HepG2 (cell line): ENCODE measurements around the gene EBPL. TPM values are rescaled to one million over a fixed set of nuclear protein-coding genes. Genes with fewer than 3 reads are reported as not detected.

Source experiments
- CCDC6 ChIP-seq: sonication (generic); formaldehyde crosslinking; IDR thresholded peaks from 2 replicates; pipeline ENCODE4 v1.8.1; 2022; ENCODE audit warnings: mild to moderate bottlenecking, missing genetic modification reagents, moderate library complexity
- DR1 ChIP-seq: sonication (generic); formaldehyde crosslinking; IDR thresholded peaks from 2 replicates; pipeline ENCODE4 v1.8.0; 2021; ENCODE audit warnings: mild to moderate bottlenecking, missing genetic modification reagents, inconsistent platforms
- ETV5 ChIP-seq: IDR thresholded peaks from 2 replicates; pipeline ENCODE4 v1.6.1; 2018; ENCODE audit warnings: missing biosample characterization, missing genetic modification reagents, inconsistent platforms, borderline replicate concordance
- GMEB1 ChIP-seq: sonication (generic); formaldehyde crosslinking; IDR thresholded peaks from 2 replicates; pipeline ENCODE4 v1.5.1; 2020; ENCODE audit warnings: missing genetic modification reagents, mild to moderate bottlenecking, borderline replicate concordance
- HINFP ChIP-seq: sonication (generic); formaldehyde crosslinking; IDR thresholded peaks from 2 replicates; pipeline ENCODE4 v1.4.0; 2020; ENCODE audit warnings: low read depth, mild to moderate bottlenecking, missing genetic modification reagents
- KAT2B ChIP-seq: fragments of 150-350 bp; IDR thresholded peaks from 2 replicates; pipeline ENCODE4 v1.6.1; 2014; ENCODE audit warnings: low read depth, low read length, borderline replicate concordance
- MXD1 ChIP-seq: sonication (generic); formaldehyde crosslinking; IDR thresholded peaks from 2 replicates; pipeline ENCODE4 v1.4.0; 2020; ENCODE audit warnings: mild to moderate bottlenecking, missing genetic modification reagents
- NRL ChIP-seq: sonication (generic); formaldehyde crosslinking; IDR thresholded peaks from 2 replicates; pipeline ENCODE4 v1.5.0; 2020; ENCODE audit warnings: missing genetic modification reagents, mild to moderate bottlenecking, moderate library complexity, borderline replicate concordance
- PCBP1 ChIP-seq: fragments of 200-400 bp; formaldehyde crosslinking; IDR thresholded peaks from 2 replicates; pipeline ENCODE4 v1.6.1; 2017; ENCODE audit warnings: mild to moderate bottlenecking, low read depth, low read length, borderline replicate concordance
- RFX1 ChIP-seq: fragments of 450-650 bp; IDR thresholded peaks from 2 replicates; pipeline ENCODE4 v1.6.1; 2017
- SATB2 ChIP-seq: sonication (generic); formaldehyde crosslinking; IDR thresholded peaks from 2 replicates; pipeline ENCODE4 v1.5.0; 2020; ENCODE audit warnings: missing genetic modification reagents
- SNAI1 ChIP-seq: sonication (generic); formaldehyde crosslinking; IDR thresholded peaks from 2 replicates; pipeline ENCODE4 v1.5.0; 2020; ENCODE audit warnings: mild to moderate bottlenecking, missing genetic modification reagents, borderline replicate concordance
- TCF12 ChIP-seq, 2 experiments: fragments of 450-650 bp in 1 of 2; sonication (generic) in 1 of 2; formaldehyde crosslinking in 1 of 2; IDR thresholded peaks; 2 replicates each; pipeline versions ENCODE4 v1.6.1 to v1.8.0; 2017 to 2022; ENCODE audit warnings: antibody characterized with exemption in 1 of 2, mild to moderate bottlenecking in 1 of 2, missing genetic modification reagents in 1 of 2, moderate library complexity in 1 of 2
- TGIF2 ChIP-seq: IDR thresholded peaks from 2 replicates; pipeline ENCODE4 v1.6.1; 2016; ENCODE audit warnings: control low read depth, missing compliant biosample characterization
- TRIM22 ChIP-seq: fragments of 450-650 bp; IDR thresholded peaks from 2 replicates; pipeline ENCODE4 v1.6.1; 2017
- TRIM24 ChIP-seq: sonication (generic); formaldehyde crosslinking; IDR thresholded peaks from 2 replicates; pipeline ENCODE4 v1.8.0; 2022; ENCODE audit warnings: mild to moderate bottlenecking, missing genetic modification reagents
- ZBTB44 ChIP-seq: sonication (generic); formaldehyde crosslinking; IDR thresholded peaks from 2 replicates; pipeline ENCODE4 v1.4.0; 2020; ENCODE audit warnings: missing genetic modification reagents
- ZFP90 ChIP-seq: sonication (generic); formaldehyde crosslinking; IDR thresholded peaks from 2 replicates; pipeline ENCODE4 v1.8.0; 2022; ENCODE audit warnings: missing genetic modification reagents, mild to moderate bottlenecking, inconsistent platforms, borderline replicate concordance
- ZFYVE20 ChIP-seq: sonication (generic); formaldehyde crosslinking; IDR thresholded peaks from 2 replicates; pipeline ENCODE4 v1.8.0; 2023; ENCODE audit warnings: low read depth, mild to moderate bottlenecking, moderate library complexity, missing genetic modification reagents, borderline replicate concordance
- ZNF17 ChIP-seq: sonication (generic); formaldehyde crosslinking; IDR thresholded peaks from 2 replicates; pipeline ENCODE4 v1.5.0; 2020; ENCODE audit warnings: mild to moderate bottlenecking, missing genetic modification reagents
- ZNF180 ChIP-seq: sonication (generic); formaldehyde crosslinking; IDR thresholded peaks from 2 replicates; pipeline ENCODE4 v1.4.0; 2020; ENCODE audit warnings: low read depth, missing genetic modification reagents, borderline replicate concordance
- ZNF546 ChIP-seq: sonication (generic); formaldehyde crosslinking; conservative IDR thresholded peaks from 2 replicates; pipeline ENCODE4 v1.8.1; 2023; ENCODE audit warnings: mild to moderate bottlenecking, missing genetic modification reagents
- polyA plus RNA-seq, 8 experiments: library from polyadenylated mRNA; depleted of rRNA in 3 of 8; stranded (reverse) in 7 of 8; unstranded in 1 of 8; fragments of >200 nt; fragmentation: Illumina TruSeq in 4 of 8; extraction: Trizol in 4 of 8; gene quantifications; 2 replicates each; pipeline versions ENCODE4 v1.2.1 to v1.2.3, GENCODE V29; 2011 to 2016; ENCODE audit warnings: low read depth in 4 of 8, missing spikeins in 1 of 8, mixed read lengths in 1 of 8; ENCODE audit not compliant: insufficient read depth in 1 of 8
- total RNA-seq, 5 experiments: library from RNA; depleted of rRNA; stranded (reverse); fragments of >200 nt; fragmentation: Illumina TruSeq; extraction: Trizol; gene quantifications; 2 replicates each; pipeline ENCODE4 v1.2.3, GENCODE V29; 2016; ENCODE audit warnings: low read depth in 1 of 5

EBPL gene
- total and polyA plus RNA-seq, 2 of the 13 experiments (the other 11 are each of a cell fraction or from before 2014, with no cell fraction given), result 96.5 to 152 TPM

- TF ChIP-seq TRIM24, result no peak
- TF ChIP-seq MXD1 (CRISPR knock-in tag), result peak; percentile 97
- peak; percentile 93; the same call in 1 of the 2 replicates for TF ChIP-seq ZFYVE20 (CRISPR knock-in tag)
- TF ChIP-seq ZBTB44 (CRISPR knock-in tag), result peak; percentile 15; the same call in 1 of the 2 replicates
- peak; percentile 47; the same call in 1 of the 2 replicates for TF ChIP-seq GMEB1 (CRISPR knock-in tag)
- no peak for TF ChIP-seq KAT2B
- 0 out of 2 replicates have a peak, but pooled peaks have one; percentile 68 for TF ChIP-seq NRL (CRISPR knock-in tag)
- TF ChIP-seq DR1 (CRISPR knock-in tag), result no peak
- TF ChIP-seq TCF12 (IDR thresholded peaks at IDR 0.05), result no peak
- no peak; the same call in 1 of the 2 replicates for TF ChIP-seq TCF12 (CRISPR knock-in tag; IDR thresholded peaks at IDR 0.05)
- peak; percentile 77 for TF ChIP-seq CCDC6
- TF ChIP-seq SNAI1 (CRISPR knock-in tag), result no peak
- TF ChIP-seq ZNF180, result peak; percentile 27; the same call in 1 of the 2 replicates
- TF ChIP-seq ETV5 (CRISPR knock-in tag), result peak; percentile 61; the same call in 1 of the 2 replicates
- peak; percentile 77 for TF ChIP-seq HINFP (CRISPR knock-in tag)
- TF ChIP-seq ZNF546 (CRISPR knock-in tag), result 0 out of 2 replicates have a peak, but pooled peaks have one; percentile 59
- no peak for TF ChIP-seq RFX1
- TF ChIP-seq ZFP90, result peak; percentile 68; the same call in 1 of the 2 replicates
- TF ChIP-seq PCBP1, result no peak
- no peak for TF ChIP-seq TRIM22
- no peak for TF ChIP-seq ZNF17 (CRISPR knock-in tag)
- peak; percentile 79; the same call in 1 of the 2 replicates for TF ChIP-seq SATB2 (CRISPR knock-in tag)
- peak; percentile 65 for TF ChIP-seq TGIF2
Measured at GRCh38 chr13:49690995-49691784, at the start of gene EBPL (continued).
